Stomach smooth muscle (tissue), 2 donors: Measurements from ENCODE around the gene CDIP1.

Experiments used
- H3K27ac ChIP-seq: one replicate; pipeline ENCODE4 v1.7.0; 2013; ENCODE audit warnings: mild to moderate bottlenecking, low read length, inconsistent platforms
- H3K27me3 ChIP-seq, 2 donors: one replicate each; pipeline ENCODE4 v1.7.0; 2013; ENCODE audit warnings: low read length in 2 of 2; ENCODE audit not compliant: insufficient read depth in 2 of 2, control insufficient read depth in 1 of 2
- H3K36me3 ChIP-seq, 2 donors: one replicate each; pipeline ENCODE4 v1.7.0; 2013; ENCODE audit warnings: low read length in 2 of 2; ENCODE audit not compliant: control insufficient read depth in 2 of 2, insufficient read depth in 2 of 2
- H3K4me1 ChIP-seq: one replicate; pipeline ENCODE4 v1.7.0; 2013; ENCODE audit warnings: low read length; ENCODE audit not compliant: control insufficient read depth, insufficient read depth
- H3K4me3 ChIP-seq, 2 donors: one replicate each; pipeline ENCODE4 v1.7.0; 2013; ENCODE audit warnings: low read length in 2 of 2
- H3K9ac ChIP-seq, 2 donors: one replicate each; pipeline ENCODE4 v1.7.0; 2013; ENCODE audit warnings: low read length in 2 of 2, mild to moderate bottlenecking in 1 of 2
- H3K9me3 ChIP-seq, 2 donors: one replicate each; pipeline ENCODE4 v1.7.0; 2013; ENCODE audit warnings: low read length in 2 of 2; ENCODE audit not compliant: control insufficient read depth in 2 of 2
- donor health status: healthy.
- donor health status: Pancreatic carcinoma.

Gene CDIP1

DNA sequence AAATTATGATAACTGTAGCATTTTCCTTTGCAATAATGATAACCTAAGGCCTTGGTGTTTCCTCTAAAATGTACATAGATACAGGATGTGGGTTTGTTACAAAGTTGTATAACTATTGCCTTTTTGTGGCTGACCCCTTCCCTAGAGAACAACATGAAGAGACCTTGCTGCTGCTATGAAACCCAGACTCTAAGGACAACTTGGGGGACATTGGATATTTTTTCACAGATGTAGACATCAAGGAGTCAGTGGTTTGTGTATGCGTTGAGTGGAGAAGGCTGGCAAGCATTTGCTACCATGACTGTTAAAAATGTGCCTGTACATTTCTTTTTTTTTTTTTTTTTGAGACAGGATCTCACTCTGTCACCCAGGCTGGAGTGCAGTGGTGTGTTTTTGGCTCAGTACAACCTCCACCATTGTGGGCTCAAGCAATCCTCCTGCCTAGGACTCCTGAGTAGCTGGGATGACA, 50.0 kb downstream of the CDIP1 start:
- Histone ChIP-seq H3K27me3 (no peaks in the 10 kb centered on the region), H3K27ac (no peak overlapping the region), H3K4me1 (no peaks in the 10 kb centered on the region), H3K9me3 (no peaks in the 10 kb centered on the region), H3K4me3 (no peak overlapping the region), H3K9ac (no peak overlapping the region), H3K36me3 (peaks cover 4% of the 10 kb centered on the region in 2 donors)

DNA sequence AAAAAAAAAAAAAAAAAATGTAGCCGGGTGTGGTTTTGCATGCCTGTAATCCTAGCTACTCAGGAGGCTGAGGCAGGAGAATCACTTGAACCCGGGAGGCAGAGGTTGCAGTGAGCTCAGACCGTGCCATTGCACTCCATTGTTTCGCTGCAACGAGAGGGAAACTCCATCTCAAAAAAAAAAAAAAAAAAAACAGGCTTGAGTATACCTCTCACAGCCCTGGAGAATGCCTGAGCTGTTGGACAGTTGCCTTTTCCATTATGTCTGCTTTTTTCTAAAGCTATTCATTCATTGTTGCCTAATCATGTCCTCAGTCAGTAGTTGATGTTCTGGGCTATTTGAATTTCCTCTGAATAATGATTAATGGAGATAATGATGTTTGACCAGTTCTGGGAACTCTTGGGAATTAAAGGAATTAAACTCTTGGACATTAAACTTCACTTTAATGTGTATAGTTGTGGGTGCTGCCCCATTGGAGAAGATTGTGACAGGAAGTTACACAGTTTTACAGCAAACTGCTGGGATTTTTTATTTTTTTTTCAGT, 50.5 kb downstream of the CDIP1 start:
- no peaks in the 10 kb centered on the region for H3K4me1 ChIP-seq
- H3K4me3 ChIP-seq = no peak overlapping the region
- no peak overlapping the region for H3K27ac ChIP-seq
- no peaks in the 10 kb centered on the region for H3K27me3 ChIP-seq
- H3K9ac ChIP-seq = no peak overlapping the region
- H3K9me3 ChIP-seq = no peaks in the 10 kb centered on the region
- H3K36me3 ChIP-seq = peaks cover 4% of the 10 kb centered on the region in 2 donors

DNA sequence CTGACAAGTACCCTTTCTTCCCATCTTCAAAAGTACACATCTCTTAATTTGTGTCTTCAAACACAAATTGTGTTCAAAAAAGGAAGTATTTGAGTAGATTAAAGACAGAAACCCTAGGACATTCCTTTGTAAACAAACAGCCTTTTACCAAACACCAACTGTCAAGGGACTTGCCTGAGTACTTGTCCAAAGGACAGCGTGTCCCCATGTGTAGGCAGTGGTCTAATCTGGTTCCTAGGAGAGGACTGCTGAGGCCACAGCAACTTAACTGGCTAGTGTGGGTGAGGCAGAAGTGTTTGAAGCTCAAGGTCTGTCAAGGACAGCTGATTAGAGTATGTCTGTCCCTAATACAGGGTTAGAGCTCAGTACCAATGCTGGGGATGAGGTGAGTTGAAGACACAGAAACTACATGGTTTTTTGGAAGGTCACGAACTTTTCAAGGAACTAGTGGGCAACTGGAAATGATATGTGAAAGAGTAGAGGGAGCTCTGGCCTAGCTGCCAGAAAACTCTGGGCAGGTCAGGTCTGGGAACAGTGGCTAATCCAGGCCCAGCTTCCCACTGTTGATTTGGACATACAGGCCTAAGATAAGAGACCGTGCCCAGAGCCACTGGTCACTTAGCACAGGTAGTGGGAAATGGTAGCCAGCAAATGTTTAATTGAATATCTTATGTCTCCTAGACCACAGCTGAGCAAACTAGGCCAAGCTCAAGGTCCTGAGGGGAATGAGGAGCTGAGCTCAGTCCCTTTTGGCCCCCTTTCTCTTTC, 52.3 kb downstream of the CDIP1 start:
- Histone ChIP-seq H3K27me3 (no peaks in the 10 kb centered on the region), H3K36me3 (peaks cover 4% of the 10 kb centered on the region in 2 donors), H3K27ac (no peak overlapping the region), H3K9me3 (no peaks in the 10 kb centered on the region), H3K9ac (peak overlapping the region in 1 of 2 donors; percentile 21), H3K4me3 (no peak overlapping the region), H3K4me1 (no peaks in the 10 kb centered on the region)

DNA sequence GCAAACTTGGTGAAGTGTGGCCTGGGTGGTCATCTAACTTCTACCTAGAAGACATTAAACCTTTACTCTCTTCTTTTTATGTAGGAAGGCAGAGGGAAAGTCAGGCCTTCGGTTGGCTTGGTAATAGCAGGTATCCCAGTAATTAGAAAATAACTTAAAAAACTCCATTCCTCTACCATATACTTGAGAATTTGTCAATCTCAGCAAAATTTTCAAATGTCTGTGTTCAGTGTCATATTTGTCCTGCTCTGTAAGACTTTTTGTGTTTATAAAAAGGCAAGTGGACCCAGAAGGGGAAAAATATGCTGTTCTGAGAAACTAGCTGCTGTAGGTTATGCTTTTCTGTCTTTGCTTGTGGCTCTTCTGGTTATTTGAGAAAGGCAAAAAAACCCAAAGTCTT, 56.6 kb downstream of the CDIP1 start:
- no peak overlapping the region for H3K9ac ChIP-seq
- no peaks in the 10 kb centered on the region for H3K27me3 ChIP-seq
- H3K9me3 ChIP-seq = no peaks in the 10 kb centered on the region
- no peak overlapping the region for H3K4me3 ChIP-seq
- H3K36me3 ChIP-seq = peaks cover 0 to 4% of the 10 kb centered on the region in 2 donors
- H3K27ac ChIP-seq = no peak overlapping the region
- no peaks in the 10 kb centered on the region for H3K4me1 ChIP-seq

DNA sequence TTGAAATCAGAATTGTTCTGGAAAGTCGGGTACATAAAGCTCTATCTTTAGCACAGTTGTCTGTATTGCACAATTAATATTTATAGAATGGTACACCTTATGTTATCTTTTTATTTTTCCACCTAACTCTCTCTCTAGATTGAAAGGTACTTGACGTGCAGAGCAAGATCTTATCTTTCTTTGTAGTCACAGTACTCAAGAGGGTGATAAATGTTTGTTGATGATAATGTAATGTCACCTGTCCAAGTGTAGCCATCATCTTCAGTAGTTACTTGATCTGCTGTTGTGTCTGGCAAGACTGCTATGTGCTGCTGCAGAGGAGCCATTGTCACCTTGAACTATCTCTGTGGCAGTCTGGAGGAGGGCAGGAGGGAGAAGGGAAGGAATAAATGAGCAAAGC, 57.0 kb downstream of the CDIP1 start:
- Histone ChIP-seq H3K27ac (no peak overlapping the region), H3K4me1 (no peaks in the 10 kb centered on the region), H3K9me3 (no peaks in the 10 kb centered on the region), H3K27me3 (no peaks in the 10 kb centered on the region), H3K9ac (no peak overlapping the region), H3K36me3 (peaks cover 0 to 4% of the 10 kb centered on the region in 2 donors), H3K4me3 (no peak overlapping the region)

DNA sequence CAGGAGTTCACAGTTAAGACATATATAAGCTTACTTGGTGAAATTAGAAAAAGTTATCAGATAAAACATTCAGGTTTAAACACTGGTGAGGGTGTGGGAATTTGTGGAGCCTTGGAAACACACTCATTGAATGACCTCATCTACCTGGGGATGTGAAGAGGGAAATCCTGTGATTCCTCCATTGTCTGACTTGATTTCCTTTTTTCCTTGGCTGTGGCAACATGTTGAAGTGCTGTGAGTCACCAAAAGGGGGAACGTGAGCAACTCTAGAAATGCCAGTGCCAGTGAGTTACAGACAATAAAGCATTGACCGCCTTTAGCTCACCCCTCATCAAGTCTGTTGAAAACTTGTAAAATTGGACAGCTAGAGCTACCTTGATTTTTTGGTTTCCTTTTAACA, 60.6 kb downstream of the CDIP1 start:
- Histone ChIP-seq H3K4me3 (no peak overlapping the region), H3K9ac (no peak overlapping the region), H3K27ac (no peak overlapping the region), H3K36me3 (no peaks in the 10 kb centered on the region), H3K9me3 (no peaks in the 10 kb centered on the region), H3K4me1 (peaks cover 15% of the 10 kb centered on the region), H3K27me3 (no peaks in the 10 kb centered on the region)

DNA sequence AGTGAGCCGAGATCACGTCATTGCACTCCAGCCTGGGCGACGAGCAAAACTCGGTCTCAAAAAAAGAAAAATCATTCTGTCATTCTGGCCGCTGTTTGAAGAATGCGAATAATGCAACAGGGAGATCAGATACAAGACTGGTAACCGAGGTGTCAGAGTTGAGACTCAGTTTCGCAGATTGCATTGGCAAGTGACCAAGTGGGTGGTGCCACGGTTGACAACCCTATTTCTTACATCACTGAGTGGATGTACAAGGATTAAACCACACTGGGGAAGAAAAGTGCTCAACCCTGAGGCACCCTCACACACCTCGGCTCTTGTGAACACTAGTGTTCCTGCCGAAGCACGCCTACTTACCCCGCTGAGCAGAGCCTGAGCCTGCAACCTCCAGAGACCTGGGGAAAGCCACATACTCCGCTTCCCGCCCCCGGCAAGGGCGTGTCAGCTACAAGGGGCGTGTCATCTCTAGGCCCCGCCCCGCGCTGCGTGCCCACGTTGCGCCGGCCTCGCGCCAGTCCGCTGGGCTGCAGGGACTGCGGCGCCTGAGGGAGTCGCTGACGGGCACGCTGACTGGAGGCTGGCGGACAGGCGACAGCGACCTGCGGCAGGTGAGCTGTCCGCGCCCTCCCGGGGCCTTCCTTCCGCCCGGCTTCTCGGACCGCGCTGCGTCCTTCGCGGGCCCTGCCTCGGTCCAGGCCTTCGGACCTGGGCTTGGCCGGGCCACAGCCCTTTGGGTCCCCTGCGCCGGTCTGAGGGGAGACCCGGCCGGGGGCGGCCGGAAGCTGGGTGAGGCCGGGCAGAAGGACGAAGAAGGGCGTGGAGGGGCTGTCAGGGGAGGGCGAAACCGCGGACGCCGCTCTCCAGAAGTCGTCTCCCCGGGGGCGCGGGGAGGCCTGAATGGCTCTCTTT, 62.4 kb downstream of the CDIP1 start, which contains the start of gene HMOX2:
Gene HMOX2, plus strand, starts transcription at position 519 of the 909 bp plus-strand sequence. CDS start 29,127 bp downstream, outside the sequence.
- peak within 1 kb of the TSS; percentile 77 to 94 for H3K4me3 ChIP-seq
- peak within 1 kb of the TSS; percentile 60 to 72 for H3K9ac ChIP-seq
- no peaks in the 10 kb centered on the region for H3K27me3 ChIP-seq
- peaks cover 15% of the 10 kb centered on the region for H3K4me1 ChIP-seq
- H3K27ac ChIP-seq = no peak within 1 kb of the TSS
- H3K36me3 ChIP-seq = no peaks in the 10 kb centered on the region
- H3K9me3 ChIP-seq = no peaks in the 10 kb centered on the region

DNA sequence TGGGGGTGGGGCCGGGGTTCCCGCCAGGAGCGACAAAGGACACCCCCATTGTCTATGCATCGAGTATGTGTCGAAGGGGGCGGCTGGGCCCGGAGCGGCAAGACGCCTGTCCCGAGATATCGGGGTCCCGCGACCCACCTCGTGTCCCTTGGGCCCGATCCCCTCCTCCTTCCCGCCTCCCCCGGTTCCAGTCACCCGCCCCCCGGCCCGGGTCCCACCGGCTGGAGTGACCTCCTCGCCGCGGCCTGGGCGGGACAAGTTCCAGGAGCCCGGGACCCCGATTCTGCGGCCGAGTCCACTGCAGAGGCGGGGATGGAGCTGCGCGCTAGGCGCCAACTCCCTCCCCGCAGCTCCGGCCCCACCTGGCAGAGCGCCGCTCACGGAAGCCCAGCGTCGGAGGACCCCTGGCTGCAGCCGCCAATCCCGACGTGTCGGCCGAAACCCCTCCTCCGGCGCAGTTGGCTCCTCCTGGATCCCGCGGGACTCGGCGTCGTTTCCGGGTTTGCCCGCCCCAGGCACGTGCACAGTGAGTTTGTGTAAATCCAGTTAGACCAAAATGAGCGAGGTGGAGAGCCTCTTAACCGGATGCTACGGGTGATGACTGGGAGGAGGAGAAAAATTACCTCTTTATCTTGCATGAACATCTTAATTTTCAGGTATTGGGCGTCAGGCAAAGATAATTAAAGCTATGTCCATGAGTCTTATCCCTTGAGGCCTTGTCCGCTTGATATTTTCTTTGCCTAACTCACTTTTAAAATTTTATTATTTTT, 64.2 kb downstream of the CDIP1 start, which contains the start of gene NMRAL1:
Gene NMRAL1, minus strand, starts transcription at position 434 of the 770 bp plus-strand sequence. CDS start 493 bp downstream, outside the sequence.
- Histone ChIP-seq H3K4me1 (peaks cover 15% of the 10 kb centered on the region), H3K9me3 (no peaks in the 10 kb centered on the region), H3K4me3 (peak within 1 kb of the TSS; percentile 69 to 79), H3K36me3 (no peaks in the 10 kb centered on the region), H3K27me3 (no peaks in the 10 kb centered on the region), H3K27ac (peak within 1 kb of the TSS; percentile 60), H3K9ac (peak within 1 kb of the TSS; percentile 55 to 68)

DNA sequence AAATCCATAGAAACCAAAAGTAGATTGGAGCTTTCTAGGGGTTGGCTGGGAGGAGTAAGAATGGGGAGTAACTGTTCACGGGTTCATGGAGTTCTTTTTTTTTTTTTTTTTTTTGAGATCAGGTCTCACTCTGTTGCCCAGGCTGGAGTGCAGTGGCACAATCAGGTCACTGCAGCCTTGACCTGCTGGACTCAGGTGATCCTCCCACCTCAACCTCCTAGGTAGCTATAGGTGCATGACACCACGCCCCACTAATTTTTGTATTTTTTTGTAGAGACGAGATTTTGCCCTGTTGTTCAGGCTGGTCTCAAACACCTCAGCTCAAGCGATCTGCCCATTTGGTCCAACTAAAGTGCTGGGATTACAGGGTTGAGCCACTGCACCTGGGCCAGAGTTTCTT, 65.7 kb downstream of the CDIP1 start:
- Histone ChIP-seq H3K9me3 (no peaks in the 10 kb centered on the region), H3K27ac (no peak overlapping the region), H3K36me3 (peaks cover 0 to 6% of the 10 kb centered on the region in 2 donors), H3K9ac (no peak overlapping the region), H3K27me3 (no peaks in the 10 kb centered on the region), H3K4me3 (no peak overlapping the region), H3K4me1 (peaks cover 15% of the 10 kb centered on the region)

DNA sequence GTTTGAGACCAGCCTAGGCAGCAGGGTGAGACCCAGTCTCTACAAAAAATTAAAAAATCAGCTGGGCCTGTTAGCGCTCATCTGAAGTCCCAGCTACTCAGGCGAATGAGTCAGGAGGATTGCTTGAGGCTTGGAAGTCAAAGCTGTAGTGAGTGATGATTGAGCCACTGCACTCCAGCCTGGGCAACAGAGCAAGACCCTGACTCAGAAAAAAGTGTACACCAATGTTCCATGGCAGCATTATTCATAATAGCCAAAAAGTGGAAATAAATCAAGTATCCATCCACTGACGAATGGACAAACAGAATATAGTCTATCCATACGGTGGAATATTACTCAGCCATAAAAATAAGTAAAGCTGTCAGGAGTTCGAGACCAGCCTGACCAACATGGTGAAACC, 66.7 kb downstream of the CDIP1 start:
- Histone ChIP-seq H3K4me3 (no peak overlapping the region), H3K36me3 (peaks cover 0 to 7% of the 10 kb centered on the region in 2 donors), H3K9me3 (no peaks in the 10 kb centered on the region), H3K27ac (no peak overlapping the region), H3K4me1 (peaks cover 15% of the 10 kb centered on the region), H3K9ac (no peak overlapping the region), H3K27me3 (no peaks in the 10 kb centered on the region)
